Ovary (tissue), 3 donors: Measurements from ENCODE around the gene RDH16.

Experiments
- EP300 ChIP-seq: sonication (generic); formaldehyde crosslinking; IDR thresholded peaks from one replicate; pipeline ENCODE4 v1.6.1; 2017; ENCODE audit warnings: antibody characterized with exemption
- TF ChIP-seq, protein P1 (sequence below), 3 donors: fragments of 450-650 bp in 2 of 3; fragments of 200-600 bp in 1 of 3; IDR thresholded peaks; one replicate each; pipeline versions ENCODE4 v1.5.1 to v1.8.0; 2016 to 2022; ENCODE audit warnings: antibody characterized with exemption in 3 of 3, mild to moderate bottlenecking in 1 of 3
- donor health status: DM: no; HTN: no; CAD: no.

DNA sequence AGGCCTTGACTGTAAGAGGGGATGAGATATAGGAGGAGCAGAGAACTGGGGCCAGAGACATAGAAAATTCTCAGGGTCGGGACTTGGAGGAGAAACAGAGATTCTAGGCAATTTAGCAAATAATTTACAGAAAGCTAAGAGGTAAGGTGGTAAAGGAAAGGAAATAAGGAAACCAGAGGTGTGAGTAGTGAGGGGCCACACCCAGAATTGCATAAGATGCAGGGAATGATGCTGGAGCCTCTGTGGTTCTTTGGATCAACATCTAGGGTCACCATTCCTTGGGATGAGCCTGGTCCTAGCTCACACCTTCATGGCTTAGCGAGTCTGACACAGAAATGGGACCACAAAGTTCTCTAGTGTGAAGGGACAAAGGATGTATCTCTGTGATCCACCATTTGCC is 22.3 kb downstream of the RDH16 start:
- TF ChIP-seq, protein P1, sequence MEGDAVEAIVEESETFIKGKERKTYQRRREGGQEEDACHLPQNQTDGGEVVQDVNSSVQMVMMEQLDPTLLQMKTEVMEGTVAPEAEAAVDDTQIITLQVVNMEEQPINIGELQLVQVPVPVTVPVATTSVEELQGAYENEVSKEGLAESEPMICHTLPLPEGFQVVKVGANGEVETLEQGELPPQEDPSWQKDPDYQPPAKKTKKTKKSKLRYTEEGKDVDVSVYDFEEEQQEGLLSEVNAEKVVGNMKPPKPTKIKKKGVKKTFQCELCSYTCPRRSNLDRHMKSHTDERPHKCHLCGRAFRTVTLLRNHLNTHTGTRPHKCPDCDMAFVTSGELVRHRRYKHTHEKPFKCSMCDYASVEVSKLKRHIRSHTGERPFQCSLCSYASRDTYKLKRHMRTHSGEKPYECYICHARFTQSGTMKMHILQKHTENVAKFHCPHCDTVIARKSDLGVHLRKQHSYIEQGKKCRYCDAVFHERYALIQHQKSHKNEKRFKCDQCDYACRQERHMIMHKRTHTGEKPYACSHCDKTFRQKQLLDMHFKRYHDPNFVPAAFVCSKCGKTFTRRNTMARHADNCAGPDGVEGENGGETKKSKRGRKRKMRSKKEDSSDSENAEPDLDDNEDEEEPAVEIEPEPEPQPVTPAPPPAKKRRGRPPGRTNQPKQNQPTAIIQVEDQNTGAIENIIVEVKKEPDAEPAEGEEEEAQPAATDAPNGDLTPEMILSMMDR (IDR thresholded peaks at IDR 0.05), result no peak
- no peak for TF ChIP-seq EP300
